ENCODE results near the gene C9orf85.
A peak's percentile ranks its signal among the peaks of the same experiment; 100 is the strongest.

C9orf85 gene

DNA sequence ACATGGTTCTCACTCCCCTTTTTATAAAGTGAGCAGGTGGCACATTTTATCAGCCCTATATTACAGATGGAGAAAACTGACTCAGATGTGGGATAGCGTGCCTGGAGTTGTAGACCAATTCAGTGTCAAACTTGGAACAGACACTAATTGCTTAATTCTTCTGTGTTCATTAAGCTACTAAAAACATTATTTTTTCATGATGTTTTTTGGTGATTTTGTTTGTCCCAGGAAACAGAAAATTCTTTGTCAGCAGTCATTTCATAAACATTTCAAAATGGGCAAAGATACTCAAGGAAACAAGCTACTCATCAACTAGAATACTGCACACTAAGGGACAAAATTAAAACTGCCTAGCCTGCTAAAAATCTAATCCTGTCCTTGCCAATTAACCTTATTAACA is 2.6 kb upstream of the C9orf85 start:
- DNase-seq, result no peak

DNA sequence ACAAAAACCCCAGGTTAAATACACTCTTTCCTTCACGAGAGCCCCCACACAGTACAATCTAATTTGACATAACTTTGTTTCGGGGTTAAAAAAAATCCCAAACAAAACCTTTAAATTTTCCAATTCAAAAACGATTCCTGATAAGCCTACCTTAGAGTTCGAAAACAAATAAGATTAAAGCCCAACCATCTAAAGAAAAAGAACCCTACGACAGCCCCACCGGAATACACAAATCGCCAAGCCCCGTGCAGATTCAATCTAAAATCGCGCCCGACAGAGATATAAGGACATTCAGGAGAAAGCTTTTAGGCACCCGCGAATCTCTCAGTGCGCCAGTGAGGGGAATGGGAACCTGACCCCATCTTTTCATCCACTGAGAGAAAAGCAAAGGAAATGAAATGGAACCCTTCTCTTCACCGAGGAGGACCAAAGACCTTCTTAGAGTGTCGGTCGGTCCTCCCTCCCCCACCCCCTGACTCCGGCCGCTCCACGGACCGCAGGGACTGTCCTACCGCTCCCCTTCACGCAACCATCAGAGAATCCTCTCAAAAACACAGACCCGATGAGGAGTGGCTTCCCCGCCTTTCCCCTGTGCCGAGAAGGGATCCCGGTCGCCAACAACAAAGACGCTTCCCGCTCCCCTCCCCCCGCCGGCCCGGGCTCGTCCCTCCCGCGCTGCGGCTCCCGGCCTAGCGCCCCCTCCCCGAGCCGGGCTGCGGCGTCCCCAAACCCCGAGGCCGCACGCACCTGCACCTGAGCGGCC is 1.4 kb upstream of the C9orf85 start:
- peak; percentile 44 for DNase-seq

DNA sequence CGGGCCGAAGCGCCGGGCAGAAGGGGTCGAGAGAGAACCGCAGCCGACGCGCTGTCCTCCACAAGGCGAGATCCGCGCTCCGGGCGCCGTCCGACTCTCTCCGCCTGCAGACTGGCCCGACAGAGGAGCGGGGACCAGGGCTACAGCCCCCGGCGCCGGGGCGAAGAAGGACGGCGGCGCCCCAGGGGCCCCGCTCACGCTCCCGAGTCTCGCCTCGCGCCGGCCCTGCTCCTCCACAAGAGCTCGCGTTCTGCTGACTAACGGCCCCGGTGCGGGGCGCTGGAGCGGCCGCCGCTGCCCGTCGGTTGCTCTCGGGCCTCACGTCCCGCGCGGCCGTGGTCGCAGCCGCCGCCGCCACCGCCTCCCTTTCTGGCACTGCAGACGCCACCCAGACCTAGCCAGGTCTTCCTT is 784 bp upstream of the C9orf85 start:
- peak; percentile 24 for DNase-seq

DNA sequence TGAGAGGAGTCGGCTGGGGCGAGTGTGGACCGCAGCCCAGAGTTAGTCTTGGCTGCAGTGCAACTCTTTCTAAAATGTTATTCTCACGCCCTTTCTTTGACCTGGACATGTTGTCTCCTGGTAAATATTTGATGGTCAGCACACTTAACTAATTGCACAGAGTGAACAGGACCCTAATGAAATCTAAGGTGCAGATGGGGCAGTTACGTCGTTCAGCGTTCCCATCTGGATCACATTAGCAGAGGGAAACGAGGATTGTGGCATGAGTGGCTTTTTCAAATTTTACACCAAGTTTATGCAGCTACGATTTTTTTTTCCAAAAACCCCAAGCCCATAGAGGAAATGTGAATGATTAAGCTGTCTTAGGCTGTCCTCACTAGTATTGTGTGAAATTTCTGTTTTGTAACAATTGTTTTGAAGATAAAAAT is 483 bp downstream of the C9orf85 start:
- no peak for DNase-seq

DNA sequence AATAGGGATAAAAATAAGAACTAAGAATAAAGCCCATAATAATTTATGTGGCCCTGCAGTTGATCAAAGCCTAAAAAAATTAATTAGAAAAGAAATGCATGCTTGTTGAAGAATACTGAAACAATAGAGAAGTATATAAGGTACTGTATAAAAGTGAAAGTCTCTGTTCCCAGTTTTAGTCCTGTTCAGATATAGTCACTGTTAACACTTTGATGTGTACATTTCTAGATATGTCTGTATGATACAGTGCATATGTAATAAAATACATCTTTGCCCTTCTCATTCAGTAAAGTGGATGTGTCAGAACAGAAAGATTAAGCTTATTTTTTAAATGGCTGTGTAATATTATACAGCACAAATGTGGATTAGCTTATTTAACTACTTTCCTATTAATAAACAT is 4.1 kb downstream of the C9orf85 start:
- no peak for DNase-seq

GRCh38 chr9:71916834-71917534 is 5.5 kb downstream of the C9orf85 start:
- no peak for DNase-seq

GRCh38 chr9:71918419-71918818 is 7.0 kb downstream of the C9orf85 start:
- DNase-seq, result no peak

- DNase-seq, result no peak
These were observed 9.2 kb downstream of the C9orf85 start for GRCh38 chr9:71920456-71921189.

GRCh38 chr9:71921190-71921814 is 9.9 kb downstream of the C9orf85 start:
- no peak for DNase-seq

- DNase-seq, result no peak
These were observed 13.1 kb downstream of the C9orf85 start for GRCh38 chr9:71924576-71924975.

- DNase-seq, result no peak
These were observed 14.4 kb downstream of the C9orf85 start for GRCh38 chr9:71925834-71926233.

- DNase-seq, result no peak
These were observed 16.9 kb downstream of the C9orf85 start for GRCh38 chr9:71928376-71928775.

DNA sequence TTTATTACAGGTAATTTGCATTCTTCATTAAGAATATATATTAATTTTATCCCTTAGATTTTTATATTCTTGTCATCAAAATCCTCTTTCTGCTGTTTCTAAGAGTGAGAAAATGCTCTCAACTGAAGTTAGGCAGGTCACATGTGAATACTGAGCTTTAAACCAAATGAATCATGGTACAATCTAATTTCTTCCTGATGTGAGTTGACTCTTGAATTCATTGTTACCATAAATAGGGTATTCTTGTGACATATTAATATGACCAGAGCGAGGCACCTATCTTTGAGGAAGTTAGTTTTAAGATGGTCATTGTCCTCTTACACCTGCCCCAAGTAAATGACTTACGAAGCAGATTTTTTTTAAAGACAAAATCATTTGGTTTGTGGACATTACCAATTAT is 17.4 kb downstream of the C9orf85 start:
- DNase-seq, result no peak

DNA sequence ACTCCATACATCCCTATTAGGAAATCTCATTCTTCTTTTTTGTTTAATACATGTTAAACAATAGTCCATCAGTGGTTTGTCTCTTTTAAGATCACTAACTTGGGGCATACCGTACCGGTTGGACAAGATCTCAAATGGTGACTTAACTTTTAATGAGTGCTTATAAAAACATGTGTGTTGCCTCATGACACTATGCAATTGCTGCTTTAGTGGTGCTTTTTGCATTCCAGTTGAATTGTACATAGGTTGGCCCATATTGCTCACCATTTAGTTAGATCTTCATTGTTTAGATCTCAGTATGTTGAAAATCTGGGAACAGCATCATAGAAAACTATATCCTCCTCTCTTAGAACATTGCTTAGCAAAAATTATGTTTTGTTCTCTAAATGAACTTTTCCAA is 17.8 kb downstream of the C9orf85 start:
- no peak for DNase-seq

DNA sequence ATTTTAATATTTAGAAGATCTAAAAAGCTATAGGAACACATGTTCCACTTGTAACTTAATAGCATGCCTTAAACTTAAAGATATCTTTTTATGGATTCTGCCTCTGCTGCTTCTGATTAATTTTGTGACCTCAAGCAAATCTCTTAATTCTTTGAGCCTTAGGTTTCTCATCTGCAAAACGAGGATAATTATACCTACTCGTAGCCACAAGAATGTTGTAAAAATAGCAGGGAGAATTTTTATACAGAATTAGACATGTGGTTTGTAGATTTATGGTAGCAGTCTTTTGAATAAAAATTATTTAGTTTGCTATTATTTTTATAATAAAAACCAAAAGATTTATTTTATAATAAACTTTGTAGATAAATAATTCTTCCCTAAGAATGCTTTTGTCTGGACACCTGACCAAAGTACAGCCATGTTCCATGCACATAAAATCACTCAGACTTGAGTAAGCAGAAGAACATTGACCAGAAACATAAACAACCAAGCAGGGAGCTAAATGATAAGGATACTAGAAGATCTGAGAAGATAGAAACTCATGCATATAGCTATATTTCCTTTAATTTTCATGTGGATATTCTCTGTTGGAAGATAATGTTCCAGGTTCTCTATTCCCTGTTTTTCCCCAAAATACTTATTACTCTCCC is 18.5 kb downstream of the C9orf85 start:
- no peak for DNase-seq

- DNase-seq, result no peak
These were observed 19.7 kb downstream of the C9orf85 start for GRCh38 chr9:71931166-71931565.

GRCh38 chr9:71936066-71936465 is 24.6 kb downstream of the C9orf85 start:
- DNase-seq, result no peak

DNA sequence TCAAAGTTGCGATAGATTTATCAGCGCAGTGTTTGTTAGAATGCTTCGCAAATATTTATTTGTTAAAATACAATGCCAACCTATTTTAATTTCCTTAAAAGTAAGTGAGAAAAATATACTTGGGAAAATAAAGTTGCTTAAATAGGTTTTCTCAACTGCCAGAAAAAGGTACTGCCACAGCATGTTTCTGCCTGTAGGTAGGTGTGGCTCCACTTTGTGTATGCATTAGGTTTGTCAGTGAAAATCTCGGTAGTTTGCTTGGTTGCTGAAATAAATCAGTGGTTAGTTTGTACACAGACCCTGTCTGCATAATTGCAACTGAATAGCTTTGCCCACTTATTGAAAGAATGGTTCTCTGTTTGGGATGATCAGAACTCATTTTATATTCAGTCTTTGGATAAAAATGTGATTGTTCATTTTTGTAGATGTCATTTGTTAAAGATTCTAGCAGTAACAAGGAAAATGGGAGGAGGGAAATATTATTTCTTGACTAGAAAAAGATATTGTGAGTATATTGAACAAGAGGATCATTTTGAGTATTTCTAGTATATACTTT is 25.7 kb downstream of the C9orf85 start:
- DNase-seq, result no peak

DNA sequence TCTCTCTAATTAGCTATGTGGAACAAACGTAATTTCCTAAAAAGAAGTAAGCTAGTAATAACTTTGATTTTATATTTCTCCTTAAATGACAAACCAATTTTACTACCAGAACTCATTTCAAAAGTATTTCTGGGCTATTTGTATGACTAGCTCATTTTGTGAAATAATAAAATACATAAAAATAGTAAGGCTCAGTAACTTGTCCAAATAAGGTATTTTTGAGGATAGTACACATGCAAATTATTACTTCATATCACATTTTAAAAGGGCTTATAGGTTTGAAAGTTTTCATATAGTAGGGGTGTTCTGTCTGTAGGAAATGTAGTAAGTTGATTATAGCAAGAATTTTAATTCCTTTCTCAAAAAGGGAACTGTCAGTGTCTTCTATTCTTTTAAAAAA is 26.5 kb downstream of the C9orf85 start:
- no peak for DNase-seq

DNA sequence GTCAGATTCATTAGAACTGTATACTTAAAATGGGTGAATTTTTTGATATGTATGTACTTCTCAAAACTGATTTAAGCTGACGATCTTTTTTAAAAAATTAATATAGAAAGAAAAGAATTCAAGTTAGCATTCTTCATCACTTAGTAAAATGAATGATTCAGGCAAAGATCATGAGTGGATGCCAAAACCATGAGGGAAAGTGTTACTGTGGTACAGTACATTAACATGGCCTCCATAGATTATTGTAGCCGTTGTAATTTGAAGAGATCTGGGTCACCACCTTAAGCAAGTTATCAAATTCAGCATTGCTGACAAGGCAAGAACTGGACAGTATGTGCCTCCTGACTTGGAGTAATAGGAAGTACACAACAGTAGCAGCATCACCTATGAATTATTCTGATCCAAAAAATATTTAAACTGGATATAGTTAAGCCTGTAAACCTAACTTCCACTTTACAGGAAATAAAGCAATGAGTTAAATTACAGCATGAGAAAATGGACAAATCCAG is 29.7 kb downstream of the C9orf85 start:
- no peak for DNase-seq

DNA sequence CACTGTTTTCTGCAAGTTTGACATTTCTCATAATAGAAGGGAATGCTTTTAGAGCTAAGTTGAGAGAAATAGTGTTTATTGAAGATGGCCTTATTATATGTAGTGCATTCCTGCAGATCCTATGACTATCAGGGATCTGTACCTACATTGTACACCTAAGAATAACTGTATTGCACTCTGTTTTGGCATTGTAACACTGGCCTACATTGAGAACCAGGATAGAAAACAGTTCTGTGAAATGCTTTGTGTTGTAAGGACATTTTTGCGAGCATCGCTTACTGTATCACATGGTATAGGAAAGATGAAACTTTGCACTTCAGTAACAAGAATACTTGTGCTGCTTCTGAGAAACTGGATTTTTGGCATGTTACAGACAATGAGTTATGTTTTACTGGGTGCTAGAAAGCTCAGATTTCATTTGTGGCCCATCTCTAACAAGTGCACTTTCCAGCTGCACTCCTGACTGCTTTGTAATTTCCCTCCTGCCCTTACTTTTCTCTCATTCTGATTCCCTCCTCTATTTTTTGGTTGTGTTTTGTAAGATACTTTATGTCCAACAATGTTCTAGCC is 30.6 kb downstream of the C9orf85 start:
- DNase-seq, result no peak

Measured in NCI-H1105 (cell line).